ENCODE results near the gene OPRD1.

Gene OPRD1

DNA sequence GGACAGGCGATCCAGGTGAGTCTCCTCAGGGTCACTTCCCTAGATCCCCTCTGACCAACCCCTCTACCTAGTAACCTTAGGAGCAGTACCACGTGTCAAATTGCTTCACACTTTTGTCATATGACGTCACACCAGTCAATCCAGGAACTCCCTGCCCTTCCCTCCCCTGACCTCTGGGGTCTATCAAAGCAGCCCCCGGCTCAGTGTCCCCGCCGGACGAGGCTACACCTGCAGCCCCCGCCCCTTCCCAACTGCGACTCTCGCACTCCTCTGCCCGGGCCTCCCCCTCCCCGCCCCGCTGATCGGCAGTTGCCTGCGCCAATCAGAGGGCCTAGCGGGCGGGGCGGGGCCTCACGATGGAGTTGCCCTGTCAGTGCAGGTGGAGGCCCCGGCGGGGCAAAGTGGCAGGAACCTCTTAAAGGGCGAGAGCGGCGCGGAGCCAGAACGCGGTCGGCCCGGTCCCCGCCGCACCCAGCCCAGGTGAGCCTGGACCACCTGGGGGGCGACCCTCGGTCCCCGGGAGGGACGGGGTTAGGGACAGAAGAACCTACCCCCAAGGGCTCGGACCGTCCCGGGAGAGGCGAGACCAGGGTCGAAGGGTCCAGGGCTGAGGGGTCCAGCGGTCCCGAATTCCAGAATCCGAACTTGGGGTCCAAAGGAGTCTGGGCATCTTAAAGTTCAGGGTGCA lies 74.9 kb downstream of the OPRD1 start:
- peak; percentile 93 for DNase-seq

DNA sequence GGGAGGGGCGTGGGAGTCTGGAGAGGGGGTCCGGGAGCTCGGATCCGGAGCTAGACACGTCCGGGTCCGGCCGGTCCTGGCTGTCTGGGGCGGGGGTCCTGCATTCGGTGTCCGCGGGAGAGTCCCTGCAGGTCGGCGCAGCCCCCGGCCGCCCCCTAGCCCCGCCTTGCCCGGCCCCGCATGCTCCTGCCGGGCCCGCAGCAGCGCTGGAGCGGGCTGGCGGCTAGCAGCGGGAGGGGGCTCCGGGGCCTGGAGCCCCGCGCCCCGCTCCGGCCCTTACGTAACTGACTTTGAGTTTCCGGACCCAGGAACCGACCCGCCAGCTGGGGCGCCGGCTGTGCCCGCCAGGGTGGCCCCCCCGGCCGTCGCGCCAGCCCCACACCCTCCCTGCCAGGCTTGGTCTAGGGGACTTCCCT lies 75.5 kb downstream of the OPRD1 start:
- no peak for DNase-seq

GRCh38 chr1:28887835-28888682 lies 76.1 kb downstream of the OPRD1 start:
- peak; percentile 61 for DNase-seq

- no peak for DNase-seq
Observed at GRCh38 chr1:28888915-28889314, 76.9 kb downstream of the OPRD1 start.

DNA sequence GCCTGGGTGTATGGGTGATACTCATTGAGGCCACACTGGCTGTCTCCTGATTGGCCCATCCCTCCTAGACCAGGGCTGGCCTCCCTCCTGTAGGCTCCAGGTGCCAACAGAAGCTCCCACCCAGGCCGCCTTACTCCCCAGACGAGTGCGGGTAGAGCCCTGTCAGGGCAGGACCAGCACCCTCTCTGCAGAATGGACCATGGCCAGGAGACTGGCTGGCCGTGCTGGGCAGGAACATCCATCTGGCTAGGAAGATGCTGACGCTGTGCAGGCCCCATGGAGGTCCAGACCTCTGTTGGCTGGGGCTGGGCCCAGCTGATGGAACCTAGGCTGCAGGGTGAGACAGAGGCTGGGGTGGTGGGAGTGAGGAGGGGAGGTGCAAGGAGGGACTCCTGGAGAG lies 77.4 kb downstream of the OPRD1 start:
- DNase-seq = no peak

- DNase-seq = peak; percentile 61
Observed at GRCh38 chr1:28890435-28890834, 78.5 kb downstream of the OPRD1 start.

DNA sequence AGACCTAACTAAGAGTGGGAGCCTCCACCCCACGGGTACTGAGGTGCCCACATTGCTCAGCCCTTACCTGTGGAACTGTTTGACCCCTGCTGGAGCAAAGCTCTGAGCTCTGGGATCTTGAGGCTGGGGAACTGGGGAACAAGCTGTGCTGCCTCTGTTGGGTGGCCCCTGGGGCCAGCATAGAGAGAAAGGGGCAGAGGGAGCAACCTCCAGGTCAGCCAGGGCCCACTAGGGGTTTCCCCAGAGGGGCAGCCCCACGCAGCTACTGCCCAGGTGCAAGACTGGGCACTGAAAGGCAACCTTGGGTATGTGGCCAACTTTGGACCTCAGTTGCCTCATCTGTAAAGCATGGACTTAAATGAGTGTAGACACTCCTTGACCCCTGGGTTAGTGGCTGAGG lies 78.9 kb downstream of the OPRD1 start:
- no peak for DNase-seq

DNA sequence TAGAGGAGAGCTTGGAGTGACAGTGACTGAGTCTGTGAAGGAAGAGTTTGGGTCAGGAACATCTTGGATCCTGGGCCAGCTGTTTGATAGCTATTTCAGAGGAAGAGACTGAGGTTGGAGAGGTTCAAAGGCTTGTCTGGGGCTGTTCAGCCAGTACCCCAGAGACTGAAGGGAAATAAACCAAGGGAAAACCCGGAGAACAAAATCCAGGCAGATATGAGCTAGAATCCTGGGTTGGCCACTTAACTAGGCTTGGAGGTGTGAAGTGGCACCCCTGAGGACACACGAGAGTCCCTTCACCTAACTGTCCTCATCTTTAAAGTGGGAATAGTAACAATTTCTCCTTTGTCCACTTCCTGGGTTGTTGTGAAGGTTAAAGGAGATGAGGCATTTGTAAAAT lies 79.3 kb downstream of the OPRD1 start:
- no peak for DNase-seq

- DNase-seq = peak; percentile 43
Observed at GRCh38 chr1:28893403-28894102, 81.6 kb downstream of the OPRD1 start.

DNA sequence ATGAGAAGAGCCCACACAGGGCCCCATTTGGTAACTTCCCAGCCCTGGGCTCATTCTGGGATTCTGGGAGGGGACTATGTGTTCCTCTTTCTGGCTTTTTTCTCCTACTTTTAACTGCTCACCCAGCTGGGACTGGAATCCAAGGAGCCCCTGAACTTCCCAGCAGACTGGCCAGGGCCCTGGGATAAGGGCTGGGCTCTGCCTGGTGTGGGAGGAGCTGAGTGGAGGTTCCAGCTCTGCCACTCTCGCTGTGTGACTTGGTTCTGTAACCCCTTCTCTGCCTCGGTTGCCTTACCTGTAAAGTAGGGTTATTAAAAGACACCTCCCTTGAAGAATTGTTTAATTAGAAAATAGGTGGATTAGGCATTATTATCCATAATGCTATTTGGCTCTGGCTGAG lies 82.8 kb downstream of the OPRD1 start:
- no peak for DNase-seq

- DNase-seq = no peak
Observed at GRCh38 chr1:28895896-28896608, 84.1 kb downstream of the OPRD1 start.

- no peak for DNase-seq
Observed at GRCh38 chr1:28896609-28896986, 84.6 kb downstream of the OPRD1 start.

DNA sequence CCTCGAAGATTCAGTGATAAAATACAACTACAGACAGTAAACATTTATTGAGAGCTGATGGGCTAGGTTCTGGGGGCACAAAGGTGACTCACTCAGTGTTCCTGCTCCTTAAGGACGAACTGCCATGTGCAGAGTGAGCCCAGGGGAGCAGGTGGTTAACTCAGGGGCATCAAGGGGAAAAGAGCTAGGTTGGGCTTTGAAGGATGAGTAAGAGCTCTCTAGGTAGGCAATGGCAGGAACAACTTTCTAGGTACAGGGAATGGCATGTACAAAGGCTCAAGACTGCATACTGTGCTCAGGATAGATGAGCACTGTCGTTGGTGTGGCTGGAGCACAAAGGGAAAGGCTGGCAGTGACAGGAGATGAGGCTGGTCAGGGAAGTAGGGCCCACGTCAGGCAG lies 85.8 kb downstream of the OPRD1 start:
- DNase-seq = no peak

DNA sequence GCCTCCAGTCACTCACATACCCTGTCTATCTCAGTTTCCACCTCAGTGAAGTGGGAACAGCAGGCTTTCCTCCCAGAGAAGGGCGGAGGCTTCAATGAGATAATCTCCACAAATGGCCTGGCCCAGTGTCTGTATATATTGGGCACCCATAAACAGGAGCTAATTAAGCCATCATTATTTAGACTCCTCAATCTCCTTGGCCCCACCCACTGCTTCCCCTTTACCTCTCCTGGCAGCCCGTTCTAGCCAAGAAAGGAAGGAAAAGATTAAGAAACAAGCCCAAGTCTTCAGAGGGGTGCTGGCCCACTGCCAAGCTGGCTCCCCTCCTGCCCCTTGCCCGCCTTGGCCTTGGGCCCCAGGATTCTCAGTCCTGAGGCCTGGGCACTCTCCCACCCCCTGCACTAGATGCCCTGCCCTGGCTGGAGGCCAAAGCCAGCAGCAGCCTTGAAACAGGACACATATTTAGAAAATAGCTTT lies 86.5 kb downstream of the OPRD1 start:
- DNase-seq = no peak

GRCh38 chr1:28899267-28899666 lies 87.3 kb downstream of the OPRD1 start:
- no peak for DNase-seq

- DNase-seq = no peak
Observed at GRCh38 chr1:28900562-28900961, 88.6 kb downstream of the OPRD1 start.

- peak; percentile 17 for DNase-seq
Observed at GRCh38 chr1:28902738-28903137, 90.8 kb downstream of the OPRD1 start.

GRCh38 chr1:28905921-28906666 lies 94.1 kb downstream of the OPRD1 start:
- DNase-seq = no peak

DNA sequence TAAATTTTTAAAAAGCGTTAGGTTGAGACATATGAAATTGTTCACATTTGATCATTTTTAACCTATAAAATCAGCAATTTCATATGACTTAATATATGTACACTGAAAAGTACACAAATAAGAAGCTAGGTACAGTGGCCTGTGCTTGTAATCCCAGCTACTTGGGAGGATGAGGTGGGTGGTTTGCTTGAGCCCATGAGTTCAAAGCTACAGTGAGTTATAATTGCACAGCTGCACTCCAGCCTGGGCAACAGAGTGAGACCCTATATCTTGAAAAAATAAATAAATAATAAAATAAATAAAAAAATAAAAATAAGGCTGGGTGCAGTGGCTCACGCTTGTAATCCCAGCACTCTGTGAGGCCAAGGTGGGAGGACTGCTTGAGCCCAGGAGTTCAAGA lies 97.2 kb downstream of the OPRD1 start:
- no peak for DNase-seq

DNA sequence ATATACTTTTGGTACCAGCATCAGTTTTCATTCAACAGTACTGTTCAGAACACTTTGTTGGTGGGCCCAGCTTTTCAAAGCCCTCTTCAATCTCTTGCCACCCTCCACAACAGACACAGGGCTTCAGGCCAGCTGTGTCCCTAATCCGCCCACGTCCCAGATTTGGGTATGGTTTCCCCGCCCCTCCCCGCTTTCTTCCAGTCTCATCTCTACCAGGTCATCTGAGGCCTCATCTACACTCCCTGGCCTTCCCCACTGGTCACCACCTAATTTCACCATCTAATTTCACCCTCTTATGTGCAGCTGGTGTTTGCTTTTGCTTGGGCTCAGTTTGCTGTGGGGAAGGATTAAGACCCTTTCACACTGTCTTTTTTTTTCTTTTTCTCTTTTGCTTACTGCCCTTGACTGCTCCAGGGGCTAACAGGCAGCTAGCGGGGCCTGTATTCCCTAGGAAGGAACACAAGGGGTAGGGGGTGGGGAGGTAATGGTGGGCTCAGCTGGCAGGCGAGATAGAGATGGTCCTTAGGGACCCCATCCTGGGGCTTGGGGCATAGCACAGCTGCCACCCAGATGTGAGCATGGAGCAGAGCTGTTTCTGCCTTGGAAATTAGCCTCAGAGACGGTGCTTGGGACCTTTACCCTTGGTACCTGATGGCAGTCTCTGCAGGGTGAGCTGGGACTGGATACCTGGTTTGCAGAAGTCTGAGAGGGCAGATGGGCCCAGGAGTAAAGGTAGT lies 98.6 kb downstream of the OPRD1 start:
- DNase-seq = no peak

GRCh38 chr1:28913786-28914227 lies 101.8 kb downstream of the OPRD1 start:
- no peak for DNase-seq
